GM12872 (cell line): ENCODE measurements around the gene MIOS.

Experiments used
- CTCF ChIP-seq: IDR thresholded peaks from 3 replicates; pipeline ENCODE4 v1.5.1; 2011; ENCODE audit warnings: low read depth, mild to moderate bottlenecking, low read length, moderate library complexity; ENCODE audit not compliant: insufficient read depth

Gene MIOS

GRCh38 chr7:7630626-7631329, 64.1 kb downstream of the MIOS start:
- no peak for TF ChIP-seq CTCF

- TF ChIP-seq CTCF: no peak
Measured at GRCh38 chr7:7639421-7639820, 72.7 kb downstream of the MIOS start.

- no peak for TF ChIP-seq CTCF
Measured at GRCh38 chr7:7639847-7640220, 73.2 kb downstream of the MIOS start.

- TF ChIP-seq CTCF: no peak
Measured at GRCh38 chr7:7640221-7641128, 73.8 kb downstream of the MIOS start, which contains the start of gene UMAD1. Gene UMAD1 (plus strand): TSS chr7:7640752. CDS start chr7:7673372, 32,620 bp downstream.

GRCh38 chr7:7641129-7641663, 74.5 kb downstream of the MIOS start:
- no peak for TF ChIP-seq CTCF

GRCh38 chr7:7642081-7642480, 75.4 kb downstream of the MIOS start:
- TF ChIP-seq CTCF: no peak

GRCh38 chr7:7647495-7648036, 80.9 kb downstream of the MIOS start:
- no peak for TF ChIP-seq CTCF
